ENCODE measurements around the gene KCNAB3. TPM values are rescaled to one million over a fixed set of nuclear protein-coding genes. Genes with fewer than 3 reads are reported as not detected.

KCNAB3 gene
- total RNA-seq, 1 donor from 2014 or later: 1.2 TPM

DNA sequence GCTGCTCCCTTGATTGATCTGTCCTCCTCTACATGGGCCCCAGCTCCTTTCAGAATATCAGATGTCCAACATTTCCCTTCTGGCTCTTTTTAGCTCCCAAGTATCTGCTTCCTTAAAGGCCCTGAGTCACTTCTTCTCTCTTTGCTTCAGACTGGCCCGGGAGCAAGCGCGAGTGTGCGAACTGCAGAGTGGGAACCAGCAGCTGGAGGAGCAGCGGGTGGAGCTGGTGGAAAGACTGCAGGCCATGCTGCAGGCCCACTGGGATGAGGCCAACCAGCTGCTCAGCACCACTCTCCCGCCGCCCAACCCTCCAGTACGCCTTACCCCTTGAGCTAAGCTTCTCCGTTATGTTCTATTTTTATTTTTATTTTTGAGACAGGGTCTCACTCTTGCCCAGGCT, 14.7 kb upstream of the KCNAB3 start:
- DNase-seq (ENCODE audit: low spot score): no peak
- no peak for ATAC-seq

GRCh38 chr17:7943291-7943690, 13.6 kb upstream of the KCNAB3 start:
- ATAC-seq (no peak), DNase-seq (ENCODE audit: low spot score) (no peak)
- intact Hi-C loops (cut with DNase I): no loop called here

More for the DNA sequence above, 14.7 kb upstream of the KCNAB3 start:
- intact Hi-C loops (cut with DNase I): no loop called here

DNA sequence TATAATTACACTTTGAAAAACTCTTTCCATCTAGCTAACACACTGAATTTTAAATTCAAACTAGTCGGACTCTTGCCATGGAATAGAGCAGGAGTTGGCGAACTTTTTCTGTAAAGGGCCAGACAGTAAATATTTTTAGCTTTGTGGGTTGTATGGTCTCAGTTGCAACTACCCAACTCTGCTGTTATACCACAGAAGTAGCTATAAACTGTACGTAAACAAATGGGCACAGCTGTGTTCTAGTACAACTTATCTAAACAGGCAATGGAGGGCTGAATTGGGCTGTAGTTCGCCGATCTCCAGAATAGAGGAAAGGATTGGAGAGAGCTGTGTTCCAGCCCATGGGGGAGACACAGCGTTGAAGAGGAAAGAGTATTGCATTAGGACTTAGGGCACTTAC, 11.1 kb upstream of the KCNAB3 start:
- DNase-seq (ENCODE audit: low spot score) (no peak), ATAC-seq (no peak)
- intact Hi-C loops (cut with DNase I): no loop called here

DNA sequence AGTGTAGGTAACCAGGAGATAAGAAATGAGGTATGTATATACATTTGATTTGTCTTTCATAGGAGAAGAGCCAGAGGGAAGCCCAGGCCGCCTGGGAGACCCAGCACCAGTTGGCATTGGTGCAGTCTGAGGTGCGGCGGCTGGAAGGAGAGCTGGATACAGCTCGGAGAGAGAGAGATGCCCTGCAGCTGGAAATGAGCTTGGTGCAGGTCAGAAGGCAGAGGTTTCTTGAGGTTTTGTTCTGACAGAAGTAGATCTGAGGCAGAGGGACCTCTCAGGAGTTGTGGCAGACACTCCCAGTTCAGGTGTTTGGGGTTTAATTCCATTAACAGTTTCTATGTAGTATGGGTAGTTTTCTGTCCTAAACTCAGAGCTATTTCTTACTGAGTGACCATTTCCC, 10.4 kb upstream of the KCNAB3 start:
- intact Hi-C loops (cut with DNase I): no loop called here
- ATAC-seq (no peak), DNase-seq (ENCODE audit: low spot score) (no peak)

- intact Hi-C loops (cut with DNase I): no loop called here
- DNase-seq (ENCODE audit: low spot score) (no peak), ATAC-seq (no peak)
These were observed 6.2 kb upstream of the KCNAB3 start for GRCh38 chr17:7935859-7936258.

GRCh38 chr17:7932949-7933348, 3.3 kb upstream of the KCNAB3 start:
- DNase-seq (ENCODE audit: low spot score) (peak; percentile 61), ATAC-seq (peak; percentile 4)
- intact Hi-C loops (cut with DNase I): no loop called here

DNA sequence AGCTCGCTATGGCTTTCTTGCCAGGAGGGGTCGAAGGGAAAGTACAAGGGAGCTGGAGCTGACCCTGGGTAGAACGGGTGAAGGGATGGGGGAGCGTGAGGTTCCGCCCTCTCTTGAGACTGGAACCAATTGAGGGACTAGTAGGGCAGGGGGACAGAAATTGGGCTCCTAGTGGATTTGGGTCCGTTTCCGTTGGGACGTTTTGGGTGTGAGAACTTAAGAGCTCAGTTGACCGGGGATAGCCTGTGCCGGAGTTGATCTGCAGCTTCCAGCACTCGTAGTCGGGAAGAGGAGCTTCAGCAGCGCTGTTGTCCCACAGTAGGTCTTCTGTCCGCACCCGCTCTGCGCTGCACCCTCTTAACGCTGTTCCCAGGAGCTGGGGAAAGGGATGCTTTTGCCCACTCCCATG, 2.8 kb upstream of the KCNAB3 start:
- DNase-seq (ENCODE audit: low spot score): peak; percentile 61
- ATAC-seq: peak; percentile 48
- intact Hi-C loops (cut with DNase I): no loop called here

DNA sequence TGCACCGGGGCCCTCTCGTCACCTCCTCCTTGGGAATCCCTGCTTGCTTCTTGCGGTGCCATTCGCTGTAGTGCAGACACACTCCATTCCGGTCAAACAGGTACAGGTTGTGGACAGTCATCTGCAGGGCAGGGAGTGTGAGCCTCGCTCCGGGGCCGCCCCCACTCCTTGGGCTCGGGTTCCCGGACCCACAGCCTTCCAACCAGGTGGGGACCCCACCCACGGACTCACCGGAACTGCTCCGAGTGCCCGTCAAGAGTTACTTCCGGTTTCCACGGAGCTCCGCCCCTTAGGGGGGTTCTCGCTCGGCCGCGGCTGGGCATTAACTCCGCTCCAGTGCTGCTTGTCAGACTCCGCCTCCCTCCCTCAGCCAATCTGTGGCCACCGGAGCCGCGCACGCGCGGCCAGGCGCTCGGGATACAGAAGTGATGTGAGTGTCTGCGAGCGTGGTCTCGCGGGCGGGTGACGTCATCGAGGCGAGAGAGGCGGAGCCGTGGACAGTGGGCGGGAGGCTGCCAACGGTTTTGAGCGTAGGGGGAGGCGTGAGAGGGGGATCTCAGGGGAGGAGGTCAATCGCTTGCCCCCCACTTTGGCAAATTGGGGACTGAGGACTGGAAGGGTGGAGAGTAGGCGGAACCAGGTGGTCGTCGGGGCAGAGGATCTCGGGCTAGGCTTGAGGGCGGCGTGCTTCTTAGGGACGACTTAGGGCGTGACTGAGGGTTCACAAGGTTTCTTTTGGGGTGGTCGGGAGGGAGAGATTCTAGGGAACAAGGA, 2.2 kb upstream of the KCNAB3 start, which contains the start of the genes CNTROB and TRAPPC1:
Gene CNTROB (plus strand): TSS at position 498 of the 774 bp plus-strand sequence. CDS start 874 bp downstream, outside the sequence.
Gene TRAPPC1 (minus strand): TSS at position 238 of the 774 bp plus-strand sequence. CDS start 117 bp downstream, at position 121.
- peak; percentile 98 for ATAC-seq
- intact Hi-C loops (cut with DNase I): no loop called here
- peak; percentile 100 for DNase-seq (ENCODE audit: low spot score)

GRCh38 chr17:7930841-7931631, 1.4 kb upstream of the KCNAB3 start:
- ATAC-seq: no peak
- intact Hi-C loops (cut with DNase I): no loop called here
- peak; percentile 53 for DNase-seq (ENCODE audit: low spot score)

- DNase-seq (ENCODE audit: low spot score) (no peak), ATAC-seq (no peak)
- intact Hi-C loops (cut with DNase I): no loop called here
These were observed 2.1 kb downstream of the KCNAB3 start for GRCh38 chr17:7927596-7927995.

- ATAC-seq: peak; percentile 96
- intact Hi-C loops (cut with DNase I): no loop called here
- DNase-seq (ENCODE audit: low spot score): peak; percentile 93
These were observed 6.6 kb downstream of the KCNAB3 start for GRCh38 chr17:7922845-7923628.

DNA sequence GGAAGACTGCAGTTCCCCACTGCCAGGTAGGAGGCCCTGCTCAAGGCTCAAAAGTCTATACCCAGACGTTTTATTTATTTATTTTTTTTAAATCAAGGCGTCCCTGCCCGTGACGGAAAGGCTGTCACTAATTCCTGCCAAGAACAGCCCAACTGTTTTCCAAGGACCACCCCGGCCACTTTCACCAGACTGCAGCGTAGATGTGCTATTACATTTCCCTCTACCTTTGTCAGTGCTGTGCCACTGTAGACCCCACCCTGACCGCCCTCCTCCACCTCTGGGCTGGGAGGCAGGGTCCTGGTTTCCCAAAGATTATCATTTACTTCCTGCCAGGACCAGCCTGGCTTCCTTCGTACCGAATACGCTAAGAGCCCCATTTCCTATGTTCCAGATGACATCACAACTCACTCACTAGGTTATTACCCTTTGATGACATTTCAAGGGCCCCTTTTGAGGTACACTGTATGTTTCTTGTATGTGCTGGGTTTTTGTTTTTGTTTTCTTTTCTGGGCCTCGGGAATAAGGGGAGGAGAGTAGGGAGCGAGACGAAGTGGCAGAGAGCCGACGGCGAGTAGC, 7.3 kb downstream of the KCNAB3 start:
- ATAC-seq: peak; percentile 29

GRCh38 chr17:7916808-7917207, 12.8 kb downstream of the KCNAB3 start:
- intact Hi-C loops (cut with DNase I): no loop called here
- DNase-seq (ENCODE audit: low spot score) (no peak), ATAC-seq (no peak)

More for the DNA sequence above, 7.3 kb downstream of the KCNAB3 start:
- intact Hi-C loops (cut with DNase I): no loop called here
- DNase-seq (ENCODE audit: low spot score): no peak

- ATAC-seq: no peak
- no peak for DNase-seq (ENCODE audit: low spot score)
- intact Hi-C loops (cut with DNase I): no loop called here
These were observed 13.3 kb downstream of the KCNAB3 start for GRCh38 chr17:7916385-7916682.

- peak; percentile 97 for DNase-seq (ENCODE audit: low spot score)
- intact Hi-C loops (cut with DNase I): no loop called here
- ATAC-seq: peak; percentile 90
These were observed 13.9 kb downstream of the KCNAB3 start, which contains the start of gene RNF227 for GRCh38 chr17:7915611-7916384. Gene RNF227 (minus strand): TSS chr17:7916289. CDS start chr17:7916195, 94 bp downstream.

DNA sequence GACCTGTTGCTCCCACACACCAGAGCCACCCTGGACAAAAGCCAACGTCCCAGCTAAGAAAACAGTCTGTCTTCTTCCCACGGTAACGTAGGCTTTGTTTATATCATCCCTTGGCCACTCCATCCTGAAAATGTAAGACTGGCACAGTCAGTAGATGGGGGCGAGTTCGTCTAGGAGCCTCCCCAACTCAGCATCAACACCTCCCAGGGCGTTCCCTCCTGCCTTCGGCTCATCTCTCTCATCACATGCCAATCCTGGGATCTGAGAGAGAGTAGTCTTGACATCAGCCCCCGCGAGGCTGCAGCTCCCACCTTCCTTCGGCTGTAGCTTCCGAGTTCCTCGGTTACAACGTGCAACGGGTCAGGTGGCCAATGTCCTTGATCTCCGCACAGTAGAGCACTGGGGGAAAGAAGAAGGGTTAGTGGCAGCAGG, 14.5 kb downstream of the KCNAB3 start:
- ATAC-seq (peak; percentile 40), DNase-seq (ENCODE audit: low spot score) (no peak)
- intact Hi-C loops (cut with DNase I): no loop called here

DNA sequence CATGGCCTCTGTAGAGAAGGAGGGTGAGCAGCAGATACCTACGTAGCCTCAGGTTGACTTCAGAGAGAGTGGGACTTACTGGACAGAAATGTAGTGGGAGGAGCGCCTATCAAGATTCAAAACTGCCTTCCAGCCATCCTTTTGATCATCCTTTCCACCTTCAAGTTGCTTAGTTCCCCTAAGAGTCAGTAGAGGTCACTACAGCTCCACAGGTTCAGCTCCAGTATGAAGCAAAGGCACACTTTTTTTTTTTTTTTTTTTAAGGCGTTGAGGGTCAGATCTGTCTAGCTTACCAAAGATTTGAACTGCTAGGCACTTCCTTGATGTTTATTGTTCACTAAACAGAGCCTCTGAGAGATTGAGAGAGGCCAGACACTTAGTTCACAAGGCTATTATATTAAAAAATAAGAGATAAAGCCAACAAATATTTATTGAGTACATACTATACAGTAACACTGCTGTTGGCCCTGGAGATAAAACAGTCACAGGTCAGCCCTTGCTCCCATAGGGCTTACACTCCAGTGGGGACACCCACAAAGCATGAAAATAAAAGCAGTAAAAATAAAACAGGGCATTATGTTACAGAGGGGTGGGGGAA, 16.6 kb downstream of the KCNAB3 start:
- DNase-seq (ENCODE audit: low spot score): no peak
- ATAC-seq: peak; percentile 17
- intact Hi-C loops (cut with DNase I): loop anchor here (5.0 kb wide), 1 partner anchor 79 kb away; no protein-coding TSS in a partner anchor

- no peak for ATAC-seq
- DNase-seq (ENCODE audit: low spot score): no peak
- intact Hi-C loops (cut with DNase I): loop anchor here (5.0 kb wide), 1 partner anchor 81 kb away; no protein-coding TSS in a partner anchor
These were observed 18.5 kb downstream of the KCNAB3 start for GRCh38 chr17:7911116-7911515.

Measured in sciatic nerve (tissue), 2 donors.